DND-41 (cell line): ENCODE data around the gene LYVE1.

Source experiments
- ATAC-seq: fragments of 200-7000 bp; cut with Tn5 transposase; 3 replicates; pipeline ENCODE4 v1.9.1; 2021; ENCODE audit warnings: low read depth; ENCODE audit not compliant: insufficient read depth
- DNase-seq: peaks from one replicate; pipeline ENCODE4 v3.0.0-alpha.2; 2020
- H2AFZ ChIP-seq: 2 replicates; pipeline ENCODE4 v1.6.0; 2012; ENCODE audit warnings: low read depth, low read length
- H3K27ac ChIP-seq: 2 replicates; pipeline ENCODE4 v1.5.1; 2012; ENCODE audit warnings: low read length, inconsistent platforms
- H3K27me3 ChIP-seq: fragments of 200-600 bp; sonication (generic); 2 replicates; pipeline ENCODE4 v1.6.0; 2012; ENCODE audit warnings: low read length, mild to moderate bottlenecking, inconsistent platforms; ENCODE audit not compliant: insufficient read depth, poor library complexity
- H3K36me3 ChIP-seq: 2 replicates; pipeline ENCODE4 v1.5.1; 2012; ENCODE audit warnings: low read length, inconsistent platforms; ENCODE audit not compliant: insufficient read depth
- H3K4me1 ChIP-seq: 2 replicates; pipeline ENCODE4 v1.5.1; 2012; ENCODE audit warnings: mild to moderate bottlenecking, low read length; ENCODE audit not compliant: insufficient read depth
- H3K4me2 ChIP-seq: 2 replicates; pipeline ENCODE4 v1.6.0; 2012; ENCODE audit warnings: mild to moderate bottlenecking, moderate library complexity, low read length, inconsistent platforms; ENCODE audit not compliant: insufficient read depth
- H3K4me3 ChIP-seq, 2 experiments: fragments of 200-600 bp in 1 of 2; shearing (Covaris generic) in 1 of 2; 2 replicates each; pipeline ENCODE4 v1.5.1; 2012 to 2016; ENCODE audit warnings: inconsistent platforms in 2 of 2, low read length in 2 of 2, mild to moderate bottlenecking in 2 of 2, low read depth in 1 of 2, moderate library complexity in 1 of 2
- H3K79me2 ChIP-seq: 2 replicates; pipeline ENCODE4 v1.6.0; 2012; ENCODE audit warnings: low read length, inconsistent platforms; ENCODE audit not compliant: insufficient read depth
- H3K9ac ChIP-seq: 2 replicates; pipeline ENCODE4 v1.6.0; 2012; ENCODE audit warnings: low read depth, mild to moderate bottlenecking, inconsistent platforms, low read length, moderate library complexity
- H3K9me3 ChIP-seq: 2 replicates; pipeline ENCODE4 v1.5.1; 2012; ENCODE audit warnings: low read length, moderate library complexity, mild to moderate bottlenecking, inconsistent platforms; ENCODE audit not compliant: insufficient read depth, severe bottlenecking
- H4K20me1 ChIP-seq: 2 replicates; pipeline ENCODE4 v1.6.0; 2012; ENCODE audit warnings: low read length; ENCODE audit not compliant: insufficient read depth
- EZH2 ChIP-seq: IDR thresholded peaks from 3 replicates; pipeline ENCODE4 v1.6.1; 2012; ENCODE audit warnings: borderline replicate concordance, low read depth, mild to moderate bottlenecking, moderate library complexity, low read length, inconsistent platforms; ENCODE audit not compliant: severe bottlenecking
- TF ChIP-seq, protein P1 (sequence below): IDR thresholded peaks from 2 replicates; pipeline ENCODE4 v1.5.1; 2012; ENCODE audit warnings: borderline replicate concordance, low read length, moderate library complexity, mild to moderate bottlenecking; ENCODE audit not compliant: poor library complexity, severe bottlenecking; ENCODE audit errors: extremely low read depth

Gene LYVE1

GRCh38 chr11:10573556-10573955 is 5.1 kb upstream of the LYVE1 start:
- Histone ChIP-seq H3K4me2 (no peak overlapping the region), H3K27me3 (peaks cover 23% of the 10 kb centered on the region), H3K36me3 (no peaks in the 10 kb centered on the region), H3K9ac (no peak overlapping the region), H3K4me3 (no peak overlapping the region), H4K20me1 (no peaks in the 10 kb centered on the region), H3K9me3 (no peaks in the 10 kb centered on the region), H2AFZ (no peak overlapping the region), H3K4me1 (no peaks in the 10 kb centered on the region), H3K79me2 (no peaks in the 10 kb centered on the region), H3K27ac (no peak overlapping the region)
- ATAC-seq (no peak), DNase-seq (no peak)
- TF ChIP-seq, protein P1, sequence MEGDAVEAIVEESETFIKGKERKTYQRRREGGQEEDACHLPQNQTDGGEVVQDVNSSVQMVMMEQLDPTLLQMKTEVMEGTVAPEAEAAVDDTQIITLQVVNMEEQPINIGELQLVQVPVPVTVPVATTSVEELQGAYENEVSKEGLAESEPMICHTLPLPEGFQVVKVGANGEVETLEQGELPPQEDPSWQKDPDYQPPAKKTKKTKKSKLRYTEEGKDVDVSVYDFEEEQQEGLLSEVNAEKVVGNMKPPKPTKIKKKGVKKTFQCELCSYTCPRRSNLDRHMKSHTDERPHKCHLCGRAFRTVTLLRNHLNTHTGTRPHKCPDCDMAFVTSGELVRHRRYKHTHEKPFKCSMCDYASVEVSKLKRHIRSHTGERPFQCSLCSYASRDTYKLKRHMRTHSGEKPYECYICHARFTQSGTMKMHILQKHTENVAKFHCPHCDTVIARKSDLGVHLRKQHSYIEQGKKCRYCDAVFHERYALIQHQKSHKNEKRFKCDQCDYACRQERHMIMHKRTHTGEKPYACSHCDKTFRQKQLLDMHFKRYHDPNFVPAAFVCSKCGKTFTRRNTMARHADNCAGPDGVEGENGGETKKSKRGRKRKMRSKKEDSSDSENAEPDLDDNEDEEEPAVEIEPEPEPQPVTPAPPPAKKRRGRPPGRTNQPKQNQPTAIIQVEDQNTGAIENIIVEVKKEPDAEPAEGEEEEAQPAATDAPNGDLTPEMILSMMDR: no peak
- TF ChIP-seq EZH2: no peak

DNA sequence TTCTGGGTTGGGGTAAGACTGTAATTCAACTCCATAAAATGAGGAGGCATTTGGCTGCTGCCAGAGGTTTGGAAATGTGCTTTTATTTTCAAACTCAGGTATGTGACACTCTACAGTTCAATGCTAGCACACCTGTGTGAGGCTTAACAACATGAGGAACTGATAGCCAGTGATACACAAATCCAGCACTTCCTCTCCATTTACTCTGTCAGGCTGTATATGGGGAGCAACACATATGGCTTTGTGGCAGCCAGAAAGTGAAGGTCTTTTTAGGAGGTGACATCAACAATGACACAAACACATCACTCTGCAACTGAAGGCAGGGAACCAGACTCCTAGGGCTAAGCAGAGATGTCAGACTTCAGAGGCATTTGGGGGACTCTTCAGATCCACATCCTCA is 4.6 kb upstream of the LYVE1 start:
- Histone ChIP-seq H4K20me1 (no peaks in the 10 kb centered on the region), H3K36me3 (no peaks in the 10 kb centered on the region), H3K9ac (no peak overlapping the region), H3K27ac (no peak overlapping the region), H3K9me3 (no peaks in the 10 kb centered on the region), H2AFZ (no peak overlapping the region), H3K4me2 (no peak overlapping the region), H3K4me1 (no peaks in the 10 kb centered on the region), H3K27me3 (peaks cover 25% of the 10 kb centered on the region), H3K4me3 (no peak overlapping the region), H3K79me2 (no peaks in the 10 kb centered on the region)
- DNase-seq (no peak), ATAC-seq (no peak)
- TF ChIP-seq, protein P1: no peak
- TF ChIP-seq EZH2: no peak

- ATAC-seq (no peak), DNase-seq (no peak)
These were observed 4.1 kb upstream of the LYVE1 start for GRCh38 chr11:10572533-10572932.

More at GRCh38 chr11:10572533-10572932, 4.1 kb upstream of the LYVE1 start:
- H3K9ac ChIP-seq: no peak overlapping the region
- no peak overlapping the region for H3K4me2 ChIP-seq
- H3K9me3 ChIP-seq: no peaks in the 10 kb centered on the region
- H2AFZ ChIP-seq: no peak overlapping the region
- no peak for TF ChIP-seq EZH2
- TF ChIP-seq, protein P1: no peak
- H3K27ac ChIP-seq: no peak overlapping the region
- peaks cover 25% of the 10 kb centered on the region for H3K27me3 ChIP-seq
- no peaks in the 10 kb centered on the region for H4K20me1 ChIP-seq
- no peaks in the 10 kb centered on the region for H3K79me2 ChIP-seq
- H3K4me1 ChIP-seq: no peaks in the 10 kb centered on the region
- no peak overlapping the region for H3K4me3 ChIP-seq
- H3K36me3 ChIP-seq: no peaks in the 10 kb centered on the region
